Sciatic nerve (tissue), 2 donors: ENCODE measurements around the gene MGLL. TPM values are rescaled to one million over a fixed set of nuclear protein-coding genes. Genes with fewer than 3 reads are reported as not detected.
"Not testable (repeated sequence)": the region's sequence is repeated elsewhere in the genome, so short reads cannot be mapped to it uniquely, and the experiment has no call there.

Source experiments
- ATAC-seq: fragments of 200-7000 bp; cut with Tn5 transposase; one replicate; pipeline ENCODE4 v1.9.1; 2020; ENCODE audit warnings: mild to moderate bottlenecking, moderate library complexity
- DNase-seq: peaks from one replicate; pipeline ENCODE4 v3.0.0-alpha.2; 2020; ENCODE audit warnings: low spot score
- intact Hi-C: fragments of 100-400 bp; cut with DNase I; formaldehyde crosslinking; loops from one replicate; pipeline ENCODE4 v1.14.2; 2022
- total RNA-seq: library from RNA; stranded (reverse); fragmentation: NEBNext Ultra II Directional; extraction: Animal tissue kit (Norgen Biotek cat#: 25700); gene quantifications from one replicate; pipeline ENCODE4 v1.2.1, GENCODE V29; 2021
- donor health status: DM: no; HTN: no; CAD: no.
- donor health status: DM: no; HTN: no; CAD: no.

MGLL gene
- total RNA-seq, 1 donor from 2014 or later = 178 TPM

- ATAC-seq = no peak
- intact Hi-C loops = no loop called here
- DNase-seq = no peak
These were observed 157.2 kb downstream of the MGLL start for GRCh38 chr3:127665165-127665564.

DNA sequence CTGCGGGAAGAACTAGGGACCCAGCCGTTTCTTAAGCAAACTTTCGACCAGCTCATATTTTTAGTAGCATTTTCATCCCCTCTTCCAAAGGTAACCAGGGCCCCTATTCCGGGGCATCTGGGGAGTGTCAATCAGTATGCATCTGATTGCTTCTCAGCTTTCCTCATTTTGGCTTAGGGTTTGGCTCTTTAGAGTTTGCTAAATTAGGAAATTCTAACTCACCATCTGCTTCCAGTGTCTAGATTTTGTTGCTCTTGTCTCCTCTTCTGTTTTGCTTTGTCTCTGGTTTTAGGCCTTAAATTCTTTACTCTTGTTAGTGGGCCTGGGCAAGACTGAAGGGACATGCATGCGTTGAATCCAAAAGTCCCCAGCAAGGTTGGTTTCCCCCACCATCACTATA lies 159.2 kb downstream of the MGLL start:
- intact Hi-C loops = no loop called here
- no peak for DNase-seq
- no peak for ATAC-seq

DNA sequence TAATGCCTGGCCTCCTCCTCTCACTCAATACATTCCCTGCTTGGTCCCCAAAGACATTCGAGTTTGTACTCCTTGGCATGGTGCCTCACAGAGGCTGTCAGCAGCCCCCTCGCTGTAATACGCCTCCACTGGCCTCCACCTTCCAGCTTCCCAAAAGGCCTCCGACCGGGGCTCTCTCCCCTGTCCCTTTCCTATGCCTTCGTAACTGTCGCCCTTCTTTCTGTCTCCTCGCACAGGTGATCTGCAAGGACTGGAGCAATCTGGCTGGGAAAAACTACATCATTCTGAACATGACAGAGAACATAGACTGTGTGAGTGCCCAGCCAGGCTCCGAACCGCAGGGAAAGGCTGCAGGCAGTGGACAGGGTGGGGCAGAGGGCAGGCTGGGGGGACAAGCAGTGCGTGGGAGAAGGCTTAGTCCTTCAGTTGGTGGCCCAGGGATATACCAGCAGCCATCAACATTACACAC lies 160.3 kb downstream of the MGLL start:
- peak; percentile 51 for ATAC-seq
- intact Hi-C loops = no loop called here
- no peak for DNase-seq

- ATAC-seq (peak; percentile 26), DNase-seq (no peak)
- intact Hi-C loops = no loop called here
These were observed 160.7 kb downstream of the MGLL start for GRCh38 chr3:127661600-127661999.

DNA sequence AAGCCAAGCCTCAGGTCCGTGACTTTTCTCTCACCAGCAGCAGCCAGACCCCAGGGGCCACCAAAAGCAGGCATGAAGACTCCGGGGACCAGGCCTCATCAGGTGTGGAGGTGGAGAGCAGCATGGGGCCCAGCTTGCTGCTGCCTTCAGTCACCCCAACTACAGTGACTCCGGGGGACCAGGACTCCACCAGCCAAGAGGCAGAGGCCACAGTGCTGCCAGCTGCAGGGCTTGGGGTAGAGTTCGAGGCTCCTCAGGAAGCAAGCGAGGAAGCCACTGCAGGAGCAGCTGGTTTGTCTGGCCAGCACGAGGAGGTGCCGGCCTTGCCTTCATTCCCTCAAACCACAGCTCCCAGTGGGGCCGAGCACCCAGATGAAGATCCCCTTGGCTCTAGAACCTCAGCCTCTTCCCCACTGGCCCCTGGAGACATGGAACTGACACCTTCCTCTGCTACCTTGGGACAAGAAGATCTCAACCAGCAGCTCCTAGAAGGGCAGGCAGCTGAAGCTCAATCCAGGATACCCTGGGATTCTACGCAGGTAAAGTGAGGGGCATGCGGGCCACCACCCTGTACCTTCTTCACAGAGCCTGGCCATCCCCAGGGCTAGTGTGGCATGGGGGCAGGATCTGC lies 161.6 kb downstream of the MGLL start:
- DNase-seq = no peak
- intact Hi-C loops = no loop called here

DNA sequence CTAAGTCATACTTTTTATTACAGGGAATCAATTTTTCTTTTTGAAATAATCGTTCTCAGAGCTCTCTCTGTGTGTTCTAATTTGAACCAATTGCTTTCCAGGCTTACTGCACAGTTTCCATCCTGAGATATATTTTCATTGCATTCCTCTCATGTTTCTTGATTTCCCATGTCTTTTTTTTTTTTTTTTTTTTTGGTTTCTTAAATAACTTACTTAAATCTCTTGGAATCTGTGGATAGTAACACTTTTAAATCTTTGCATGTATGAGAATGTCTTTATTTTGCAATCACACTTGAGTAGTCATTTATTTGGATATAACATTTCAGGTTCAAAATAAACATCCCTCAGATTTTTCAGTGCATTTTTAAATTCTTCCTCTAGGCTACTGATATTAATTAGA lies 164.1 kb downstream of the MGLL start:
- DNase-seq (no peak), ATAC-seq (no peak)
- intact Hi-C loops = loop anchor here (10.0 kb wide), 1 partner anchor 307 kb away; no protein-coding TSS in a partner anchor

More for the DNA sequence above, 161.6 kb downstream of the MGLL start:
- no peak for ATAC-seq

DNA sequence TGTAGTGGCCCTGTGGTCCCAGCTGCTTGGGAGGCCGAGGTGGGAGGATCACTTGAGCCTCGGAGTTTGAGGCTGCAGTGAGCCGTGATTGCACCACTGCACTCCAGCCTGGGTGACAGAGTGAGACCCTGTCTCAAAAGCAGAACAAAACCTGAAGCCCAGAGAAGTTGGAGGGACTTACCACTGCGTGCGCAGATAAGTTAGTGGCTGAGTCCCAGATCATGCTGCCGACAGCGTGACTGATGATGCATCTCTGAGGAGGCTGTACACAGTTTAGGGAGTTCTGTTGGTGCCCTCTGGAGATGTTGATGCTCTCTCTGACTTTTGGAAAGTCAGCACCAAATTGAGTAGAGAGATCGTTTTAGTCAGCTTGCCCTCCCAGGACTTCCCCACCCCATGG lies 165.4 kb downstream of the MGLL start:
- intact Hi-C loops = loop anchor here (10.0 kb wide), 1 partner anchor 308 kb away; no protein-coding TSS in a partner anchor
- no peak for ATAC-seq

DNA sequence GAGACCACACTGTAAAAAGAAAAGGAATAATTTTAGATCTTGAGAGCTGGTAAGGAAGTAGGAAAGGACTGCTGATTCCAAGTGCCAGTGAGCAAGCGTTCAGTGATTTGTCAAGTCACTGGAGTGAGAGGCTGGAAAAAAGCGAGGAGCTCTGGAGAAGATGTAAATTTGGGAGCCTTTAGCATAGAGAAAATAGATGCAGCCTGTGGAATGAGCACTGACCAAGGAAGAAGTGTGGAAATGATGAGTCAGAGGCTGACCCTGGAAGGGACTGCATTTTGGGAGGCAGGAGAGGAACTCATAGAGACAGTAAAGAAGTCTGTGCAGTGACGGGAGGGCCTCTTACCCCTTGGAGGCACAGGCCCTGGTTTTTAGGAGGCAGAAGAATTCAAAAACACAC lies 166.7 kb downstream of the MGLL start:
- peak; percentile 39 for ATAC-seq
- DNase-seq = no peak
- intact Hi-C loops = loop anchor here (10.0 kb wide), 1 partner anchor 309 kb away; no protein-coding TSS in a partner anchor

More for the DNA sequence above, 165.4 kb downstream of the MGLL start:
- DNase-seq = no peak

- intact Hi-C loops = loop anchor here (10.0 kb wide), 1 partner anchor 310 kb away; no protein-coding TSS in a partner anchor
- ATAC-seq, DNase-seq: not testable (repeated sequence)
These were observed 167.3 kb downstream of the MGLL start for GRCh38 chr3:127654993-127655392.

- no peak for DNase-seq
These were observed 167.9 kb downstream of the MGLL start for GRCh38 chr3:127654374-127654773.

DNA sequence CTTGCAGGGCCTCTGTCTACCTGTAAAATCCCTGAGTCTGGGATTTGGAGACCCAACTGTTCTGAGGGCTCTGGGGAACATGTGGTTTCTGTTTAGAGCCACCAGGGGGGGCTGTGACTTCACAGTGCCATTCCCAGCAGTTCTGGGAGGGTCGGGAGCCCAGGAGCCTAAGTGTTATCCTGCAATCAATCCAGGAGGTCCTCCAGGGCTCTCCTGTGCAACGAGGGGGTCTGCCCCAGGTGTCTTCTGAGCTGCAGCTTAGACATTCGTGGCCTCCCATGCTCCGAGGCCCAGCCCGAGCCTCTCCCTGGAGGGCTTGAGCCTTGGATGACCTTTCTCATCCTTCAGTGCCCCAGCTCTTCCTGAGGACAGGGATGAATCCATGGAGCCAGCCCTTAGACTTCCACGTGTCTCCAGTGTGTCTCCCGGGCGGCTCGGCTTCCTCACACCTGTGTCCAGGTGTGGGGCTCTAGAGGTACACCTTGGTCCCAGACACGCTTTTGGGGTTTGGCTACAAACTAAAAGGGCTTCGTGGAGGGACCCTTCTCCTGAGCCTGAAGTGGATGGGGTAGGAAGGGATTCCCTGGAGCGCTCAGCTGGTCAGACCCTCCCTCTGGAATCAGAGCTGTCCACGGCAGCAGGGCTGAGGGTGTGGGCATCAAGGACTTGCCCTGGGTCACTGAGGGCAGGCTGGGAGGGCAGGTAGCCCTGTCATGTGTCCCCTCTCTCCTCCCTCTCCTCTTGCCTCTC lies 169.9 kb downstream of the MGLL start:
- intact Hi-C loops = loop anchor here (10.0 kb wide), 1 partner anchor 312 kb away; no protein-coding TSS in a partner anchor
- ATAC-seq (peak; percentile 90), DNase-seq (peak; percentile 78)

More at GRCh38 chr3:127654374-127654773, 167.9 kb downstream of the MGLL start:
- intact Hi-C loops = loop anchor here (10.0 kb wide), 1 partner anchor 310 kb away; no protein-coding TSS in a partner anchor
- ATAC-seq = no peak

GRCh38 chr3:127651516-127652172 lies 170.7 kb downstream of the MGLL start:
- ATAC-seq (no peak), DNase-seq (no peak)

GRCh38 chr3:127650236-127650635 lies 172.1 kb downstream of the MGLL start:
- DNase-seq = no peak
- intact Hi-C loops = loop anchor here (10.0 kb wide), 1 partner anchor 315 kb away; no protein-coding TSS in a partner anchor
- no peak for ATAC-seq

More at GRCh38 chr3:127651516-127652172, 170.7 kb downstream of the MGLL start:
- intact Hi-C loops = loop anchor here (10.0 kb wide), 1 partner anchor 313 kb away; no protein-coding TSS in a partner anchor

DNA sequence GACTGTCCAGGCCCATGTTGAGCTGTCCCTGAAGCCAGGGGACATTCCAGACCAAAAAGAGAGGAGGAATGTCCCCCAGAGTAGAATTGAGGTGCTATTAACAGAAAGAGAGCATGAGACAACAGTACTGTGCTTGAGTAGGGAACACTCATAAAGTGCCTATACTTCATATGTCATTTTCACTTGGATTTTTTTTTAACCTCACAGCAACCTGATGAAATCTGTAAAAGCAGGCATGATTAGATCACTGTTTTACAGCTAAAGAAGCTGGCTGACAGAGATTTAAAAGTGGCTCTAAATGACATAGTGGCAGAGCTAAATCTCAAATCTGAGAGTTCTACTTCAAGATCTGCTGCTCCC lies 174.5 kb downstream of the MGLL start:
- DNase-seq (no peak), ATAC-seq (no peak)
- intact Hi-C loops = no loop called here

GRCh38 chr3:127647166-127647844 lies 175.0 kb downstream of the MGLL start:
- no peak for DNase-seq
- ATAC-seq = no peak
- intact Hi-C loops = no loop called here

DNA sequence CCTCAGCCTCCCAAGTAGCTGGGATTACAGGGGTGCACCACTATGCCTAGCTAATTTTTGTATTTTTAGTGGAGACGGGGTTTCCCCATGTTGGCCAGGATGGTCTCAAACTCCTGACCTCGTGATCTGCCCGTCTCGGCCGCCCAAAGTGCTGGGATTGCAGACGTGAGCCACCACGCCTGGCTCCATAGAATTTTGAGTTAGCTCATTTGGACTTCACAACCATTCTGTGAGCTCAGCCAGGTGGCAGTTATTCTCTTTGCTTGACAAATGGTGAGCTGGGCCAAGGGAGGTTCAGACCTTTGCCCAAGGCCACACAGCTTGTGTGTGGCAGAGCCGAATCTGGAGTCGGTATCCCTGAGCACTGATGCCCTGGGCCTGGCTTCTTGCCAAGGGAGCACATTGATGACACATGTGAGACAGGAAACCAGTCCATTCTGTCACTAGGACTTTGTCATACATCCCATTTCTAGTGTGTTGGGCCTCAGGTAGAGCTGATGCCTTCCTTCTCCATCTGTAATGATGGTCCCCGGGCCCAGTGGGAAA lies 175.7 kb downstream of the MGLL start:
- DNase-seq = no peak
- no peak for ATAC-seq
- intact Hi-C loops = no loop called here

DNA sequence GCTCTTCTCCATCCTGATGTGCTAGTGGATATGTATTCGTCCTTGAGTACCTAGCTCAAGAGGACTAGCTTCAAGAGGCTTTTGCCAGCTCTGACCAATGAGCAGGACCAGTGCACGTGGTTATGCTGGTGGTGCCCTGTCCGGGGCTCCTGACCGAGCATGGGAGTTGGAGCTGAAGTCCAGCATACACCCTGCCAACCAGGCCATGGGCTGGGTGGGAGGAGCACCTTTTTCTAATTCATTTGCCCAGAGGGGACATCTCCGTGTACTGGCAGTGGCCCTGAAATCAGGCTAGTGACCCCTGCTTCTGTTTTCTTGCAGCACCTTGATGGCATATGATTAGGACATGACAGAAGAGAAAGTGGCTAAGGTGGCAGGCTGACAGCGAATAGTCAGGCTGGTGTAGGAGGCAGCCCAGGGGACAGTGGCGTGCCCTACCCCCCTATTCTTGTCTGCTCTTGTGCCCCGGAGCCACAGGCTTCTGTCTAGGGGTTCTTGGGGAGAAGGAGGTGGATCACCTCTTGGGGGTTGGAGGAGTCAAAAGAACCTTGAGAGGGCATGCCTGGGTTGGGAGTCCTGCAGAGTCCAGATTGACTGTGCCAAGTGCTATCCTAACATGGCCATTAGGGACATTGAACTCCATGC lies 176.8 kb downstream of the MGLL start:
- intact Hi-C loops = no loop called here
- no peak for DNase-seq

More for the DNA sequence above, 176.8 kb downstream of the MGLL start:
- no peak for ATAC-seq
